CD4-positive, alpha-beta T cell (primary cell): ENCODE data around the gene NFYC. TPM values are rescaled to one million over a fixed set of nuclear protein-coding genes. Genes with fewer than 3 reads are reported as not detected.

ENCODE experiments used
- ATAC-seq: fragments of 200-7000 bp; cut with Tn5 transposase; one replicate; pipeline ENCODE4 v1.10.0; 2022; ENCODE audit warnings: mild to moderate bottlenecking; ENCODE audit not compliant: poor library complexity
- CTCF ChIA-PET: fragments of 350-600 bp; sonication (Branson Sonifier 250); formaldehyde crosslinking; loops from one replicate; lab custom pipeline; 2021; ENCODE audit warnings: antibody characterized with exemption, inconsistent platforms; lab: Charles Lee
- POLR2A ChIA-PET: fragments of 350-600 bp; sonication (Branson Sonifier 250); formaldehyde crosslinking; loops from one replicate; lab custom pipeline; 2021; ENCODE audit warnings: antibody characterized with exemption, inconsistent platforms; lab: Charles Lee
- DNase-seq, 14 experiments: peaks; one replicate each; pipeline ENCODE4 v3.0.0-alpha.2; 2013 to 2020; ENCODE audit warnings: mixed read lengths in 2 of 14
- H3K27ac ChIP-seq, 2 donors: one replicate each; pipeline versions ENCODE4 v1.5.1 to v1.7.0; 2013; ENCODE audit warnings: low read length in 2 of 2, low read depth in 1 of 2, mild to moderate bottlenecking in 1 of 2
- H3K27me3 ChIP-seq, 2 experiments: 1 replicate in 1 of 2; 2 replicates in 1 of 2; pipeline versions ENCODE4 v1.6.1 to v1.7.0; 2013; ENCODE audit warnings: low read length in 2 of 2, control low read depth in 1 of 2, mild to moderate bottlenecking in 1 of 2, moderate library complexity in 1 of 2; ENCODE audit not compliant: insufficient read depth in 2 of 2, control insufficient read depth in 1 of 2
- H3K36me3 ChIP-seq: one replicate; pipeline ENCODE4 v1.6.1; 2013; ENCODE audit warnings: low read length, control low read depth; ENCODE audit not compliant: insufficient read depth
- H3K4me1 ChIP-seq: one replicate; pipeline ENCODE4 v1.6.1; 2013; ENCODE audit warnings: low read length, control low read depth; ENCODE audit not compliant: insufficient read depth
- H3K4me3 ChIP-seq: one replicate; pipeline ENCODE4 v1.5.1; 2013; ENCODE audit warnings: mild to moderate bottlenecking, low read length, moderate library complexity
- H3K9me3 ChIP-seq, 2 experiments: 1 replicate in 1 of 2; 2 replicates in 1 of 2; pipeline versions ENCODE4 v1.6.1 to v1.7.0; 2013; ENCODE audit warnings: low read length in 2 of 2, mild to moderate bottlenecking in 2 of 2, control low read depth in 1 of 2, moderate library complexity in 1 of 2; ENCODE audit not compliant: control insufficient read depth in 1 of 2, insufficient read depth in 1 of 2
- H3K27ac Mint-ChIP-seq: one replicate; pipeline ENCODE4 v1.8.0; 2020; ENCODE audit warnings: mixed read lengths
- H3K27me3 Mint-ChIP-seq: one replicate; pipeline ENCODE4 v1.8.0; 2021; ENCODE audit warnings: mixed read lengths
- H3K36me3 Mint-ChIP-seq: one replicate; pipeline ENCODE4 v1.8.0; 2021; ENCODE audit warnings: low read depth, mixed read lengths
- H3K4me1 Mint-ChIP-seq: one replicate; pipeline ENCODE4 v1.8.0; 2021; ENCODE audit warnings: low read depth, mixed read lengths
- H3K4me3 Mint-ChIP-seq: one replicate; pipeline ENCODE4 v1.8.0; 2020; ENCODE audit warnings: mild to moderate bottlenecking, mixed read lengths
- H3K9me3 Mint-ChIP-seq: one replicate; pipeline ENCODE4 v1.8.0; 2020; ENCODE audit warnings: mixed read lengths
- intact Hi-C, 2 experiments: fragments of 100-400 bp; cut with DNase I in 1 of 2; cut with micrococcal nuclease in 1 of 2; formaldehyde crosslinking; loops; one replicate each; pipeline versions ENCODE4 v1.15.1 to v1.9.0; 2023 to 2025; cut with DNase I, micrococcal nuclease
- total RNA-seq, 174 experiments: library from RNA in 2 of 174; stranded (reverse) in 2 of 174; gene quantifications; one replicate each; pipeline ENCODE4 v1.2.3 and lab custom pipeline; 2021 to 2026
- TF ChIP-seq, protein P1 (sequence below): fragments of 200-600 bp; IDR thresholded peaks from one replicate; pipeline ENCODE4 v1.8.0; 2022; ENCODE audit warnings: antibody characterized with exemption, mild to moderate bottlenecking

Gene NFYC
- total RNA-seq, 2 experiments from 2014 or later, result 28.6 to 35.2 TPM

DNA sequence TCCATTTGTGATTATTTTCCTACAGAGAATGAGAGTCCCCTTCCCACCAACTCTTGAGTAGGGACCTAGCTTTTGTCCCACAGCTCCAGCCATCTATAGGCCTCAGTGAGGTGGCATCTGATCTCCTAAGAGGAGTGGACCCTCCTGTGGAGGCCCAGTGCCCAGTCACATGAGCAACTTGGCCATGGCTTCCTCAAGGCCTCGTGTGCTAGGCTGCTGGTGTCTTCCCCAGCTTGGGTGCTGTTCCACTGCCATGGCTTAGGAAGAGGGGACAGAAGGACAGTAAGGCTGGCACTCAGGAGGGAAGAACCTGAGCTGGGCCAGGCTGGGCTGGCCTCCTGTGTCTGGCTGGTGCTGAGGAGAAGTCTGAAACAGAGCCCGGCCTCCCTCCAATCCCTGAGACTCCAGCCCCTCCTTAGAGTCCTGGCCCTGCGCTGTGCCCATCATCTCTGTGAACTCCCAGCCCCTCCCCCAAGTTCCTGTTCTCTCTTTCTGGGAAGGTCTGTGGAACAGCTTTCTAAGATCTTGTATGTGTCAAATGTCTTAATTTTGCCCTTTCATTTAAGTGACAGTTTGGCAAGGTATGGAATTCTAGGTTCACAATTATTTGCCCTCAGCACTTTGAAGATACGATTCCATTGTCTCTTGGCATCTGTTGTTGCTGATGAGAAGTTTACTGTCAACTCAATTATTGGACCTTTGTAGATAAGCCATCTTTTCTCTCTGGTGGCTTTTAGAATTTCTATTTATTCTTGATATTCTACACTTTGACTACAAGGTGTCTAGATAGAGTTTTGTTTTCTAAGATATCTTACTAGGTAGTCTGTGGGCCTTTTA lies 85.0 kb downstream of the NFYC start:
- ATAC-seq (no peak), DNase-seq (no peak)
- Mint-ChIP-seq H3K27me3 (peaks cover 7% of the 10 kb centered on the region), H3K36me3 (peaks cover 58% of the 10 kb centered on the region), H3K9me3 (peaks cover 2% of the 10 kb centered on the region), H3K4me1 (no peaks in the 10 kb centered on the region), H3K27ac (no peak overlapping the region), H3K4me3 (no peak overlapping the region)
- Histone ChIP-seq H3K36me3 (peaks cover 13% of the 10 kb centered on the region), H3K9me3 (peaks cover 0 to 7% of the 10 kb centered on the region in 2 experiments), H3K4me1 (no peaks in the 10 kb centered on the region), H3K27ac (no peak overlapping the region), H3K4me3 (no peak overlapping the region), H3K27me3 (no peaks in the 10 kb centered on the region)
- ChIA-PET POLR2A (no interaction called here), CTCF (interaction anchor here (1.1 kb wide), 2 partner anchors 73 to 75 kb away, joined by 3 to 4 read pairs; no protein-coding TSS in a partner anchor)
- TF ChIP-seq, protein P1, sequence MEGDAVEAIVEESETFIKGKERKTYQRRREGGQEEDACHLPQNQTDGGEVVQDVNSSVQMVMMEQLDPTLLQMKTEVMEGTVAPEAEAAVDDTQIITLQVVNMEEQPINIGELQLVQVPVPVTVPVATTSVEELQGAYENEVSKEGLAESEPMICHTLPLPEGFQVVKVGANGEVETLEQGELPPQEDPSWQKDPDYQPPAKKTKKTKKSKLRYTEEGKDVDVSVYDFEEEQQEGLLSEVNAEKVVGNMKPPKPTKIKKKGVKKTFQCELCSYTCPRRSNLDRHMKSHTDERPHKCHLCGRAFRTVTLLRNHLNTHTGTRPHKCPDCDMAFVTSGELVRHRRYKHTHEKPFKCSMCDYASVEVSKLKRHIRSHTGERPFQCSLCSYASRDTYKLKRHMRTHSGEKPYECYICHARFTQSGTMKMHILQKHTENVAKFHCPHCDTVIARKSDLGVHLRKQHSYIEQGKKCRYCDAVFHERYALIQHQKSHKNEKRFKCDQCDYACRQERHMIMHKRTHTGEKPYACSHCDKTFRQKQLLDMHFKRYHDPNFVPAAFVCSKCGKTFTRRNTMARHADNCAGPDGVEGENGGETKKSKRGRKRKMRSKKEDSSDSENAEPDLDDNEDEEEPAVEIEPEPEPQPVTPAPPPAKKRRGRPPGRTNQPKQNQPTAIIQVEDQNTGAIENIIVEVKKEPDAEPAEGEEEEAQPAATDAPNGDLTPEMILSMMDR, result no peak
- intact Hi-C loops, result no loop called here

DNA sequence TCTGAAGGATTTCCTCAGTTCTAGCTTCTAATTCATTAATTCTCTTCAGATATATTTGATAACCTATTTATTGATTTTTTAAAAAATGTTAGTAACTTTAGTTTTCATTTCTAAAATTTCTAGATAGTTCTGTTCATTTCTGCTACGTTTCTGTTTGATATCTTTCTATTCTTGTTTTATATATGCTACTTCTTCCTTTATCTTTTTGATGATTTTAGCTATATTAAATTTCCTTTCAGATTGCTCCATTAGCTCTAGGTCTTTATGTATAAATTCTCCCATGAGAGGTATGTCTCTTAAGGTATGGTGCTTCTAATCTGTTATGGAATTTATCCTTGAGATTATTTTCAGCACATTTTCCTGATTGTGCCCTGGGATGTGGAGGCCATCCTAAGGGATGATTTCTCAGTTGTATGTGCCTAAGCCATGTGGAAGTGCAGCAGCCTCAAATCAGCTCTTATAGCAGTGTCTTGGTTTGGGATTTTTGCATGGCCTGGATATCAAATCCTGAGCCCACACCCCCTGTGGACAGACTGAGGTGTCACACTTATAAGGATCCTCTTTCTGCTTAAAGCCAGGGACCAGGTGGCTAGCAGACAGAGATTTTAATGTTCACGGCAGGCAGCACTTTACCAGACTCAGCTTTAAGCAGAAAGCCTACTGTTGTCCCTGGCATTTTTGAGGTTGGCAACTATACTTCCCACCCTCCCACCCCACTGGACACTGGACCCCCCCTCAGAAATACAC lies 85.9 kb downstream of the NFYC start:
- H3K27me3 Mint-ChIP-seq, result peaks cover 16% of the 10 kb centered on the region
- no peaks in the 10 kb centered on the region for H3K4me1 Mint-ChIP-seq
- H3K9me3 ChIP-seq, result peaks cover 0 to 7% of the 10 kb centered on the region in 2 experiments
- CTCF ChIA-PET, result interaction anchor here (1.1 kb wide), 1 partner anchor 175 kb away, joined by 3 read pairs; no protein-coding TSS in a partner anchor
- intact Hi-C loops, result no loop called here
- peaks cover 51% of the 10 kb centered on the region for H3K36me3 Mint-ChIP-seq
- no peaks in the 10 kb centered on the region for H3K4me1 ChIP-seq
- TF ChIP-seq, protein P1, result no peak
- H3K9me3 Mint-ChIP-seq, result peaks cover 2% of the 10 kb centered on the region
- no peak overlapping the region for H3K4me3 Mint-ChIP-seq
- peaks cover 0 to 2% of the 10 kb centered on the region in 2 experiments for H3K27me3 ChIP-seq
- H3K27ac Mint-ChIP-seq, result no peak overlapping the region
- POLR2A ChIA-PET, result no interaction called here
- ATAC-seq, result no peak
- DNase-seq, result no peak
- no peak overlapping the region for H3K27ac ChIP-seq
- peaks cover 5% of the 10 kb centered on the region for H3K36me3 ChIP-seq
- H3K4me3 ChIP-seq, result no peak overlapping the region

DNA sequence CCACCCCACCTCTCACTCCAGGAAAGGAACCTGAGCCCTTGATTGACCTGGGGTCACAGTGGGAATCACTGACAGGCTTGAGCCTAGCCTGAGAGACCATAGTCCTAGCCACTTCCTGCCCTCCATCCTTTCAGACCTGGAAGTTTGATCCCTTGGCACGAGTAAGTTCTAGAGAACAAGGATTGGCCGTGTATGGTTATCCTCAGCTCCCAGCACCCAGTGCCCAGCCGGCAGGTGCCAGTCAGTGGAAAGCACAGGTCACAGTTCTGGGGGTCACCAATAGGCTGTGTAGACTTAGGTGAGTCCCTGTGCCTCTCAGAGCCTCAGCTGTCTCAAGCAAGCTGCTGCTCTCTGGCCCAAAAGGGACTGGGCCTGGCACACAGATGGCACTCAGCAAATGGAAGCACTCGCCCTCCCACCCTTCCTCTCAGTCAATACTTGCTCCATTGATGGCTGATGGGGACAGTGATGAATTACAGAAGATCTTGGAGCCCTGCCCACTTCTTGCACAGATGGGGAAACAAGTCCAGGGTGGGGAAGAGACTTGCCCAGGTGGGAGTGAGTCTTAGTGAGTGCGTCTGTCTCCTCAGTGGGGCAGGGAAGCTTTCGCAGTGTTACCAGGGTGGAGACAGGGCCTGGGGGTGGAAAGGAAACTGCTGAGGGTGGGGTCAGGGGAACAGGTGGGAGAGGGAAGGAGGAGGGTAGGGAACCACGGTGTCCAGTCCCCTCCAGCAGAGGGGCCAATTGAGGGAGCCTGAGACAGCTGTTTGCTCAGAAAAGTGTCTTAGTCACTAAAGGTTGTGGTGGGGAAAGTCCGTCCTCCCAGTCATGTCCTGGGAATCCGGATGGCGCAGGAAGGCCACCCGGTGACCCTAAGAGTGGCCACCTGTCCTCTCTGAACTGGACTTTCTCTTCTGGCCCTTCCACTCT lies 89.4 kb downstream of the NFYC start:
- no peak for DNase-seq
- Mint-ChIP-seq H3K4me3 (no peak overlapping the region), H3K27me3 (peaks cover 43% of the 10 kb centered on the region), H3K9me3 (peaks cover 2% of the 10 kb centered on the region), H3K36me3 (peaks cover 25% of the 10 kb centered on the region), H3K4me1 (peaks cover 6% of the 10 kb centered on the region), H3K27ac (no peak overlapping the region)
- peaks cover 9% of the 10 kb centered on the region for H3K4me1 ChIP-seq
- intact Hi-C loops, result no loop called here
- peaks cover 0 to 7% of the 10 kb centered on the region in 2 experiments for H3K9me3 ChIP-seq
- peaks cover 15 to 24% of the 10 kb centered on the region in 2 experiments for H3K27me3 ChIP-seq
- ChIA-PET CTCF (interaction anchor here (1.1 kb wide), 1 partner anchor 69 kb away, joined by 3 read pairs; no protein-coding TSS in a partner anchor), POLR2A (no interaction called here)
- H3K27ac ChIP-seq, result no peak overlapping the region
- TF ChIP-seq, protein P1, result no peak
- H3K36me3 ChIP-seq, result peaks cover 4% of the 10 kb centered on the region
- no peak for ATAC-seq
- H3K4me3 ChIP-seq, result no peak overlapping the region
